Peyer's patch (tissue), 4 donors: ENCODE results near the gene OPRL1.

ENCODE experiments used
- CTCF ChIP-seq, 6 experiments: fragments of 450-650 bp in 4 of 6; fragments of 200-600 bp in 2 of 6; sonication (generic) in 1 of 6; IDR thresholded peaks; one replicate each; pipeline ENCODE4 v1.5.1; 2017 to 2019; ENCODE audit warnings: antibody characterized with exemption in 6 of 6, mild to moderate bottlenecking in 3 of 6, moderate library complexity in 1 of 6
- POLR2A ChIP-seq, 2 donors: fragments of 450-650 bp; IDR thresholded peaks; one replicate each; pipeline ENCODE4 v1.5.1; 2017; ENCODE audit warnings: antibody characterized with exemption in 2 of 2, mild to moderate bottlenecking in 2 of 2, moderate library complexity in 2 of 2

DNA sequence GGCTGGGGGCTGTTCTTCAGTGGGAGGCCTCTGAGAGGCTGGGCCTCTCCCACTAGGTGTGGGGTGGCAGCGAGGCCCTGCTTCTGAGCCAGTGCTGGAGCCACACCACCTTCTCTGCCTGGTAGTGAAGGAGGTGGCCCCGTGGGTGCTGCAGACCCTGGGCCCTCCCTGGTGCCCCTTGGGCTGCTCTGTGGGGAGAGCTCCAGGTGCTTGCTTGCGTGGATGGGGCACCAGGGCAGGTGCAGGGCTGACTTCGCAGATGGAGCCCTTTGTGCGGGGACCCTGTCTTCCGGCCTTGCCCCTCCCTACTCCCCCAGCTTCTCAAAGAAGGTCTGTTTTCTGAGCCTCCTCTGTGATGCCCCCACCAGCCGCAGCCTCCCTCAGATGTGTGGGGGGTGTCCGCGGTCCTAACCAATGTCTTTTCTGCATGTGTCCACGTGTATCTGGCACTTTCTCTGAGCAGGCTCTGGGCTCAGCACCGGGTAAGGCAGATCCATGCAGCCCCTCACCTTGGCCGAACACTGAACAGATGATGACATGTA is 67.1 kb downstream of the OPRL1 start:
- TF ChIP-seq CTCF (IDR thresholded peaks at IDR 0.05) (no peak), POLR2A (IDR thresholded peaks at IDR 0.05) (no peak)
